Neuron (in vitro differentiated cells): Measurements from ENCODE around the gene PIK3AP1.

ENCODE experiments used
- H2AFZ ChIP-seq: one replicate; pipeline ENCODE4 v1.6.1; 2013; ENCODE audit warnings: low read depth, mild to moderate bottlenecking, inconsistent platforms, low read length, moderate library complexity
- H3K27me3 ChIP-seq: one replicate; pipeline ENCODE4 v1.6.1; 2013; ENCODE audit warnings: low read length; ENCODE audit not compliant: insufficient read depth
- H3K36me3 ChIP-seq: one replicate; pipeline ENCODE4 v1.6.1; 2013; ENCODE audit warnings: low read length; ENCODE audit not compliant: insufficient read depth
- H3K4me1 ChIP-seq: one replicate; pipeline ENCODE4 v1.6.1; 2013; ENCODE audit warnings: low read length; ENCODE audit not compliant: insufficient read depth
- H3K4me3 ChIP-seq: 2 replicates; pipeline ENCODE4 v1.5.1; 2013; ENCODE audit warnings: mild to moderate bottlenecking, low read length, moderate library complexity
- H3K9me3 ChIP-seq: one replicate; pipeline ENCODE4 v1.6.1; 2013; ENCODE audit warnings: low read length

PIK3AP1 gene

DNA sequence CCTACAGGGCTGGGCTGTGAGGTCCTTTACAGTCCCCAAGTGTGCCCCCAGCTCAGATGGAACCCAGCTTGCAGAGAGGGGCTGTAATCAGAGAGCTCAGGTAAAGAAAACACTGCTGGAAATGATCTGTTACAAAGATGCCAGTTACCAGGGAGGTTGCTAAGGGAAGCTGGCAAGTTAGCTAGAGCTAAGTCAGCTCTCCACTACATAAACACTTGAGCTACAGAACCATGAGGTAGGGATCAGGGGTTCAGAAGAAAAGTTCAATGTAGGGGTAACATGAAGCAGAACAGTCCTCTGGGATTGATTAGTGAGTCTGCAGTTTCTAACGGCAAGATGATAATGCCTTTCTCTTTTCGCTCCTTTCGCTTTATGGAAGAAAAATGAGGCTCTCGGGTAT lies 80.4 kb downstream of the PIK3AP1 start:
- no peaks in the 10 kb centered on the region for H3K4me1 ChIP-seq
- peaks cover 2% of the 10 kb centered on the region for H3K9me3 ChIP-seq
- H2AFZ ChIP-seq = no peak overlapping the region
- H3K36me3 ChIP-seq = no peaks in the 10 kb centered on the region
- H3K27me3 ChIP-seq = no peaks in the 10 kb centered on the region
- H3K4me3 ChIP-seq = no peak overlapping the region

DNA sequence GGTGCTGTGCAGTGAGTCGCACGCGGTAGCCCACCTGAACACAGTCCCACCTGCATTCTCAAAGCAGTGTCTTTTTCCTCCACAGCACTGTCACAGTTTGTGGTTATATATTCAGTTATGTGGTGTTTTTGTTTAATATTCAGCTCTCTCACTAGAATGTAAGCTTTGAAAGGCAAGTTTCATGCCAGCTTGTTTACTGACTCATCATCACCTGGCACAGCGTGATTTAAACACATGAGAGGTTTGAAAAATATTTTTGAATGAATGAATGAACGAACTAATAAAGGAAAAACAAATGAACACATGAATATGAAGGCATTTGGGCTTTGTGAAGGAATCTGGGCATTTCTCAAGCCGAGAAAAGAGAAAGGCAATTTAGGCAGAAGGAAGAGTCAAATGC lies 81.6 kb downstream of the PIK3AP1 start:
- Histone ChIP-seq H3K36me3 (no peaks in the 10 kb centered on the region), H2AFZ (no peak overlapping the region), H3K27me3 (no peaks in the 10 kb centered on the region), H3K4me3 (no peak overlapping the region), H3K4me1 (peaks cover 4% of the 10 kb centered on the region), H3K9me3 (peaks cover 2% of the 10 kb centered on the region)

DNA sequence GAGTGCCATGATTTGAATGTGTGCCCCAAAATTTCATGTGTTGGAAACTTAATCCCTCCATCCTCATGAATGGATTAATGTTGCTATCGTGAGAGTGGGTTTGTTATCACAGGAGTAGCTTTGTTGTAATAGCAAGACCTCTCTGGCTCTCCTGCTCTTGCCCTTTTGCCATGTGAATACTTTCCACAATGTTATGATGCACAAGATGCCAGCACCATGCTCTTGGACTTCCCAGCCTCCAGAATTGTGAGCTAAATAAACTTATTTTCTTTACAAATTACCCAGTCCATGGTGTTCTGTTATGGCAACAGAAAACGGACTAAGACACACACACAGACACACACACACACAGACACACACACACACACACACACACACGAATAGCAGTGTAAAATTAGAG lies 82.2 kb downstream of the PIK3AP1 start:
- Histone ChIP-seq H3K27me3 (no peaks in the 10 kb centered on the region), H3K4me3 (no peak overlapping the region), H3K9me3 (peaks cover 2% of the 10 kb centered on the region), H2AFZ (no peak overlapping the region), H3K36me3 (no peaks in the 10 kb centered on the region), H3K4me1 (peaks cover 10% of the 10 kb centered on the region)

DNA sequence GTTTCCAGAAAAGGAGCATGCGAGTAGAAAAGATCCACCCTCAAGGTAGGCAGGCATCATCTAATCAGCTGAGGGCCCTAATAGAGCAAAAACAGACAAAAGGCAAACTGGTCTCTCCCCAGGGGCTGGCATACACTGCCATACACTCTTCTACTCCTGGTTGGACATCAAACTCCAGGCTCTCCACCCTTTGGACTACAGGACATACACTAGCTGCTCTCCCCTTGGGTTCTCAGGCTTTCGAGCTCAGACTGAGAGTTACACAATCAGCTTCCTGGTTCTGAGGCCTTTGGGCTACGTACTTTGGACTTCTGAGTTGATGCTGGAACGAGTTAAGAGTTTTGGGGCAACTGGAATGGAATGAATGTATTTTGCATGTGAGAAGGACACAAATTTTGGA lies 82.6 kb downstream of the PIK3AP1 start:
- H3K9me3 ChIP-seq = peaks cover 2% of the 10 kb centered on the region
- H3K36me3 ChIP-seq = no peaks in the 10 kb centered on the region
- H3K4me3 ChIP-seq = no peak overlapping the region
- no peak overlapping the region for H2AFZ ChIP-seq
- peaks cover 14% of the 10 kb centered on the region for H3K4me1 ChIP-seq
- no peaks in the 10 kb centered on the region for H3K27me3 ChIP-seq

DNA sequence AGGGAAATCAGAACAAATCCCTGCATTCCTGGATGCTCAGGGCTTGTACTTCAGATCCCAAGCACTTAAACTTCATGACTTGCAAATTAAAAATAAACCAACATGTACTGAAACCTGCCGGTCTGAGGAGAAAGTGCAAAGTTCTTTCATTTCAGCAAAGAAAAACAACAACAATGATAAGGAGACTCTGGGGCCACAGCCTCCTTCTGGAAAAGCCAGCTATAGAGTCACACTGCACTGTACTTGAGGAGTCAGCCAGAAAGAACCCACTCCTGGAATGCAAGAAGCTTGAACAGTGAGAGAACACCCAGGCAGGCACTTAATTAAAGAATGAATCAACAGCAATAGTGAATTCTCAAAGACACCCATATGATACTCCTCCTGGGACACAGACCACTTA lies 83.8 kb downstream of the PIK3AP1 start:
- peaks cover 22% of the 10 kb centered on the region for H3K4me1 ChIP-seq
- H3K36me3 ChIP-seq = no peaks in the 10 kb centered on the region
- peaks cover 2% of the 10 kb centered on the region for H3K9me3 ChIP-seq
- H3K4me3 ChIP-seq = no peak overlapping the region
- H3K27me3 ChIP-seq = no peaks in the 10 kb centered on the region
- no peak overlapping the region for H2AFZ ChIP-seq

DNA sequence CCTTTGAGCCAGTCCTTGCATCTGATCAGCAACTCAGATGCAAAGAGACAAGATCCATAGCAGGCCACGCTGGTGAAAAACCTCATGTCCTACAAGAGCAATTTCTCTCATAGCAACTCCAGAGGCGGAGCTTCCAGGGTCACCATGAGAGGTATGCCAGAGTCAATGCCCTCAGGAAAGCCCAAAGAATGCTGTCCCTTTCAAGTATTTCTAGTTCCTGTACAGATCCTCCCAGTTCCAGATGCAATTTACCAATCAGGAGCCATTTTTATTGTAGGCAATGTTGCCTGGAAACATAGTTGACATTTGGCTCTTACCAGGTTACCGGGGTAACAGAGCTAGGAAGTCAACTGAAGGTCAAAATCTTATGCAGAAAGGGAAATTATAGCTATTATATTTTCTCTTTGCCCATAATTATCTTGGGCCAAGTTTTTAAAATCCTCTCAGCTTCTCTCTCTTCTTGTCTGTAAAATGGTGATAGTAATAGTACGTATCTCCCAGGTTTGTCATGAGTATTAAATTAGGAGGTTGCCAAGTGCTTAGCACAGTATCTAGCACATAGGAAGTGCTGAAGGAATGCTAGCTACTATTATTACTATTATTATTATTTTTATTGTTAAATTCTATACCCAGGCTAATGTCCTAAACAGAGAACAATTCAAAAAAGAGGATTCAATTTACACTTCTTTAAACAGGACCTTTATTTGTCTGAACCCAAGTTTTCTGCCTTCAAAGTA lies 87.2 kb downstream of the PIK3AP1 start:
- Histone ChIP-seq H2AFZ (no peak overlapping the region), H3K27me3 (no peaks in the 10 kb centered on the region), H3K9me3 (peaks cover 2% of the 10 kb centered on the region), H3K36me3 (no peaks in the 10 kb centered on the region), H3K4me1 (peaks cover 22% of the 10 kb centered on the region), H3K4me3 (no peak overlapping the region)

DNA sequence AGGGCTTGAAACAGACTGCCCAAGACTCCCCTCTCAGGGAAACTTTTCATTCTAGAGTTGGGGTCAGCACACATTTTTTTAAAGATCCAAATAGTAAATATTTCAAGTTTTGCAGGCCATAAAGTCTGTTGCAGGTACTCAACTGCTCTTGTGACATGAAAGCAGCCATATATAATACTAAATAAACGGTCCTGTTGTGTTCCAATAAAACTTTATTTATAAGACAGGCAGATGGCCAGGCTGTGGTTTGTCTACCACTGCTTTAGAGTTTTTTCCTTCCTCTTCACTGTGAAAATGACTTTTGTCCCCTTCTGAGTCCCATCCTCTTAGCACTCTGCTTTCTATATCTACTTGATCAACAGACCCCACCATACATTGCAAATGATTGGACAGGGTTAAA lies 93.0 kb downstream of the PIK3AP1 start:
- Histone ChIP-seq H3K36me3 (no peaks in the 10 kb centered on the region), H3K4me1 (peaks cover 3% of the 10 kb centered on the region), H2AFZ (no peak overlapping the region), H3K27me3 (no peaks in the 10 kb centered on the region), H3K9me3 (no peaks in the 10 kb centered on the region), H3K4me3 (no peak overlapping the region)

DNA sequence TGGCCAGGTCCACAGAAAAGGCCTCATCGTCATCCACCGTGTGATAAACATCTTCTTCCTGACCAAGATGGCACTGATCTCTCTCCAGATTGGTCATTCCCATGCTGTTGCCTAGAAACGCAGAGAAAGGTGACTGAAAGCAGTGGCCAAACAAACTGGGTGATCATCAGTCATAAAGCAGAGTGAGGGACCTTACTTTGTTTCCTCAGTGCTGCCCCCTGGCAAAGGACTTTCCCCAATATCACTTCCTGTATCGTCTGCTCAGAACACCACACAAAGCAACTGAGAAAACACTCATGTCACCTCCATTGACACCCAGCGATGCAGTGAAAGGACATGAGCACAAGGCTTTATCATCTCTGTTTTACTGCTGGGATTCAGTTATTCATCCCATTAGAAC lies 93.5 kb downstream of the PIK3AP1 start:
- no peaks in the 10 kb centered on the region for H3K9me3 ChIP-seq
- H3K4me1 ChIP-seq = no peaks in the 10 kb centered on the region
- no peaks in the 10 kb centered on the region for H3K36me3 ChIP-seq
- H3K4me3 ChIP-seq = no peak overlapping the region
- H3K27me3 ChIP-seq = no peaks in the 10 kb centered on the region
- H2AFZ ChIP-seq = no peak overlapping the region

DNA sequence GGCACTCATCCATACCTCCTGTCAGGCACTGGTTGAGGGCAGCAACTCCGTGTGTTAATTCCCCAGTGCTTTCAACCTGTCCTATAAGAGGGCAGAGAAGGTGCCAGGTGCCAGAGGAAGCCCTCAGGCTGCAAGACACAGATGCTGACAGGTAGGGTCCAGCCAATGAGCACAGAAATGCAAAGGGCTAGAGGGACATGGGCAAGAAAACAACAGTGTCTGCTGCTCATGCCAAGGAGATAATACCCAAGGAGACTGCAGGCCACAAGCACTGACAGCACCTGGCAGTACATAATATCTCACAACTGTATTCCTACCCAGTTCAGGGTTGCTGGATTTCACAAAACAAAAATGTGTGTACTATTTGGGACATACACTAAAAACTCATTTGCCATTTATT lies 95.1 kb downstream of the PIK3AP1 start:
- H3K4me3 ChIP-seq = no peak overlapping the region

DNA sequence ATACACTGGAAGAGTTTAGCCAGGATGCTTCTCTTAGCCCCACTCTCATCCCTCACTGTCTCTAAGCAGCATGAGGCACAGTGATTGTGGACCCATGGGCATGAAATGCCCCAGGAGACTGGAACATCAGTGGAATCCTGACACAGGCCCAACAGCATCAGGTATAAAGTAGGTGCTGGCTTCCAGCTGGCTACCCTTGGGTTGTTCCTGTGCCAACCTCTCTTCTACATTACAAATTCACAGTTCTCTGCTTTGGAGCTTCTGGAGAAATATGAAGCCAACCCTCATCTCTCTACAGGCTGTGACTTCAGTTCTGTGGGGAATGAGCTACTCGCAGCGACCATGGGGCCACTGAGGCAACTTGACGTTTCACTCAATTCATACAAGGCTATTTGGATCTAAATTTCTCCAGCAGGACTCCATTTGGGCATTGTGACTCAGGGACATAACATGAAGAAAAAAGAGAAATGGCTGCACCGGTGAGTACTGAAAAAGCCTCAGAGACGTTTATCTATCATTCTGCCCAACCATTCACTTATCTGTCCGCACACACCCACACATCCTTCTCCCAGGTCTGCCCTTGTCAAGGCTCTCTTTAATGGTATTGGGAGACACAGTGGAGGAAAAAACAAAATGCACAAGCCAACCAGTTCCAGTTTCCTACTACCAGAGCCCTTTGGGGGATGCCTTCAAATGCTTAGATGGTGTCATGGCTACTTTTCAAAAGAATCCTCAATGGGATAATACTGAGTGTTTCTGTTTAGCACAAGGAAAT lies 98.1 kb downstream of the PIK3AP1 start:
- Histone ChIP-seq H3K4me3 (no peak overlapping the region), H3K27me3 (no peaks in the 10 kb centered on the region), H3K36me3 (no peaks in the 10 kb centered on the region), H3K9me3 (no peaks in the 10 kb centered on the region), H3K4me1 (peaks cover 6% of the 10 kb centered on the region), H2AFZ (no peak overlapping the region)

More for the DNA sequence above, 95.1 kb downstream of the PIK3AP1 start:
- no peak overlapping the region for H2AFZ ChIP-seq
- H3K27me3 ChIP-seq = no peaks in the 10 kb centered on the region
- no peaks in the 10 kb centered on the region for H3K4me1 ChIP-seq
- H3K36me3 ChIP-seq = no peaks in the 10 kb centered on the region
- H3K9me3 ChIP-seq = no peaks in the 10 kb centered on the region

DNA sequence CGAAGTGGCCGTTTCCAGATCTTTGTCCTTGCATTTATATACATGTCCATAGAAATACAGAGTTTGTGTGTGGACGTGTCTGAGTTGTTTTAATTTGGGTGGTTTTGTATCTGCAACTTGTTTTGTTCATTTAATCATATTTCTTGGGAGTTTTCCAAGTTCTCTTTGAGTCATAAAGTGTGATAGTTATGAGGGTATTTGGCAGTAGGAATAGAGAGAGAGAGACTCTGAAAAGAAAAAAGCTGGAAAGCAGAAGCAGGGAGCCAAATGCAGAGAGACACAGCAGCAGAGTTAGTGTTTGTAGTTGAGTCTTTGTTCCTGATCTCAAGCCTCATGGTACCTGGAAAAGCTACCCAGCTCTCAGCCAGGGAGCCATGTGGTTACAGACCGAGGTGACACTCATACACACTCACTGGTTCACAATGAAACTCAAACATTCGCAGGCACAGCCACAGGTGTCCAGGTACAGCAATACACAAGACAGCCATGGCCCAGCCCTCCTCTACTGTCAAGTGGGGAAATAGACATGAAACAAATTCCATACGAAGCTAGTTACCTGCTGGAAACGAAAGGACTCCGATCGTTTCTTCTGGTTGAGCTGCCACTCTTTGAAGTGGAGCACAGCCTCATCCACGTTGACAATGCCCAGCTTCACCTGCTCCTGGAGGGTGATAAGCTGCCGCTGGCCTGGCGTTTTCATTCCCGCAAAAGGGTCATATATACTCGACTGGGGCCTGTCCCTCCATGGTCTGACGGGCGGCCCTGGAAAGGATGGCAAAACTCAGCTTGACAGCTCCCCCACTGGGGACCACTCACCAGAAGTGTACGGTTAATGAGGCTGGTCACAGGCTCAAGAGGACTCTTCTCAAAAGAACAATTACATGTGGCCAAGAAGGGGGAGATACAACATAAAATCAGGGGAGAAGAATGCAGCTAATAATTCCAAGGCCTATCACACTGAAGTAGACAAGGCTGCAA lies 100.2 kb downstream of the PIK3AP1 start:
- no peaks in the 10 kb centered on the region for H3K9me3 ChIP-seq
- peaks cover 6% of the 10 kb centered on the region for H3K4me1 ChIP-seq
- no peak overlapping the region for H2AFZ ChIP-seq
- H3K36me3 ChIP-seq = no peaks in the 10 kb centered on the region
- H3K4me3 ChIP-seq = no peak overlapping the region
- peaks cover 4% of the 10 kb centered on the region for H3K27me3 ChIP-seq

DNA sequence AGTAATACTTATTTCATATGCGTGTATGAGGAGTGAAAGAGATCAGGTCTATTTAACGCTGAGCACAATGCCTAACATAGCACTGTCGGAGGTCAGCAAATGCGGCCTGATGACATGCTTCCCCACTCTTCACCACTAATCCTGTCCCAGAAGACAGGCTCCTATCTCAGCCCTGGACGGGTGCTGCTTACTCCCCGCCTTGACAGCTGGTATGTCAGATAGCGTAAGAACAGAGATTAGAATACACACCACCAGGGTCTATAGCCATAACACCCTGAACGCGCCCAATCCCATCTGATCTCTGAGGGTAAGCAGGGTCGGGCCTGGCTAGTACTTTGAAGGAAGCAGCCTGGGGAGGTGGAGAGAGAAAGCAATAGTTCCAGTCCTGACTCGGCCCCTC lies 101.2 kb downstream of the PIK3AP1 start:
- Histone ChIP-seq H3K36me3 (no peaks in the 10 kb centered on the region), H3K4me3 (no peak overlapping the region), H3K27me3 (peaks cover 6% of the 10 kb centered on the region), H3K4me1 (peaks cover 6% of the 10 kb centered on the region), H2AFZ (no peak overlapping the region), H3K9me3 (no peaks in the 10 kb centered on the region)

DNA sequence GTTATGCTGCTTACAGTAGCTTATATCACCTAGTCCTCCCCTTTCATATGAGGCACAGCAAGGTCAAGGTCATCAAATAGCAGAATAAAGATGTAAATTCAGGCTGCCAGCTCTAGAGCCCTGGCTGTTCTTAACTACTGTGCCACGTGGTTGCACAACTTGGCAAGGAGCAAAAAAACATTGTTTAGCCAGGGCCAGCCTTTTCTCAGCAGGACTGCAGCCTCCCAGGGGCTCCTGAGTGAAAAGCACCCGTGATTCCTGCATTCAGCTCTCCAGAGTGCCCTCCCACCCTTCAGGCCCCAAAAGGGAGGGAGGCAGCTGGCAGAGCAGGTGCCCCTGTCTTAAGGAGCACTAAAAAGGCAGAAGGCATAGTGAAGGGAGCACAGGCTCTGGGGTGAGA lies 101.7 kb downstream of the PIK3AP1 start:
- no peaks in the 10 kb centered on the region for H3K36me3 ChIP-seq
- no peaks in the 10 kb centered on the region for H3K9me3 ChIP-seq
- peaks cover 10% of the 10 kb centered on the region for H3K27me3 ChIP-seq
- H3K4me1 ChIP-seq = peaks cover 6% of the 10 kb centered on the region
- H2AFZ ChIP-seq = no peak overlapping the region
- no peak overlapping the region for H3K4me3 ChIP-seq
